GM12865 (cell line): Measurements from ENCODE around the gene DYDC2.
"Not testable (repeated sequence)": the region's sequence is repeated elsewhere in the genome, so short reads cannot be mapped to it uniquely, and the experiment has no call there.

Experiments
- DNase-seq: peaks from one replicate; pipeline ENCODE4 v3.0.0; 2010; ENCODE audit warnings: low read depth
- H3K4me3 ChIP-seq: 2 replicates; pipeline ENCODE4 v1.5.1; 2011; ENCODE audit warnings: mild to moderate bottlenecking, low read depth, low read length, control low read depth
- TF ChIP-seq, protein P1 (sequence below): IDR thresholded peaks from 2 replicates; pipeline ENCODE4 v1.5.1; 2011; ENCODE audit warnings: low read length, control low read depth, low read depth, inconsistent platforms; ENCODE audit not compliant: insufficient read depth; ENCODE audit errors: missing control alignments

DYDC2 gene

DNA sequence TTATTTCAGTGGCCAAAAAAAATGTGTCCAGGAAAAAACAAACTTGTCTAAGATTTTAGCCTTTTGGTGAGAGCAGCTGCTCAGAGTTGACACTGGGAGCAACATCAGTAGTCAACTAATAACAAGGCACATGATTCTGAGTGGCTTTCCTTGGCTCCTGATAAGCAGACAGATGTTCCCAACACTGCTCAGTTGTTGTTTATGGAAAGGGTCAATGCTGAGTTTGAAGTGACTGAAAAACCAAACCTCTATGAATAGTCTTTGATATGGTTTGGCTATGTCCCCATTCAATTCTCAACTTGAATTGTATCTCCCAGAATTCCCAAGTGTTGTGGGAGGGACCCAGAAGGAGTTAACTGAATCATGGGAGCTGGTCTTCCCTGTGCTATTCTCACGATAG, 12.3 kb upstream of the DYDC2 start:
- no peak overlapping the region for H3K4me3 ChIP-seq
- DNase-seq: no peak
- TF ChIP-seq, protein P1, sequence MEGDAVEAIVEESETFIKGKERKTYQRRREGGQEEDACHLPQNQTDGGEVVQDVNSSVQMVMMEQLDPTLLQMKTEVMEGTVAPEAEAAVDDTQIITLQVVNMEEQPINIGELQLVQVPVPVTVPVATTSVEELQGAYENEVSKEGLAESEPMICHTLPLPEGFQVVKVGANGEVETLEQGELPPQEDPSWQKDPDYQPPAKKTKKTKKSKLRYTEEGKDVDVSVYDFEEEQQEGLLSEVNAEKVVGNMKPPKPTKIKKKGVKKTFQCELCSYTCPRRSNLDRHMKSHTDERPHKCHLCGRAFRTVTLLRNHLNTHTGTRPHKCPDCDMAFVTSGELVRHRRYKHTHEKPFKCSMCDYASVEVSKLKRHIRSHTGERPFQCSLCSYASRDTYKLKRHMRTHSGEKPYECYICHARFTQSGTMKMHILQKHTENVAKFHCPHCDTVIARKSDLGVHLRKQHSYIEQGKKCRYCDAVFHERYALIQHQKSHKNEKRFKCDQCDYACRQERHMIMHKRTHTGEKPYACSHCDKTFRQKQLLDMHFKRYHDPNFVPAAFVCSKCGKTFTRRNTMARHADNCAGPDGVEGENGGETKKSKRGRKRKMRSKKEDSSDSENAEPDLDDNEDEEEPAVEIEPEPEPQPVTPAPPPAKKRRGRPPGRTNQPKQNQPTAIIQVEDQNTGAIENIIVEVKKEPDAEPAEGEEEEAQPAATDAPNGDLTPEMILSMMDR: no peak

DNA sequence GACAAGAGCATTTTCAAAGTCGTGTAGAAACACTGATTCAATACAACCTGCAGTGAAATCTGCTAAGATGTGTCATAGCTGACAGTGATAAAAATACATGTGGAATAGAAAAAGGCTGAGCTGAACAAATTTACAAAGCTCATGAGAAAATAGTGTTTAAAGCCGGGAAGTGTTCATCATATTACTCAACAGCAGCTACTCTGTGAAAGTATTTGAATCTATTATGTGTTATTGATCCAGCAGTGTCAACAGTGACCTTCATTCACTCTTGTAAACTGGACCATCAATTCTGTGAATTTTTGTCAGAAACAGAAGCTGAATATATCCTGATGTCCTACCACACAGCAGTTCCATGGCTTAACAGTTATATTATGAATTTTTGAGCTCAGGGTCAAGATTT, 11.7 kb upstream of the DYDC2 start:
- TF ChIP-seq, protein P1: no peak
- no peak for DNase-seq
- H3K4me3 ChIP-seq: no peak overlapping the region

DNA sequence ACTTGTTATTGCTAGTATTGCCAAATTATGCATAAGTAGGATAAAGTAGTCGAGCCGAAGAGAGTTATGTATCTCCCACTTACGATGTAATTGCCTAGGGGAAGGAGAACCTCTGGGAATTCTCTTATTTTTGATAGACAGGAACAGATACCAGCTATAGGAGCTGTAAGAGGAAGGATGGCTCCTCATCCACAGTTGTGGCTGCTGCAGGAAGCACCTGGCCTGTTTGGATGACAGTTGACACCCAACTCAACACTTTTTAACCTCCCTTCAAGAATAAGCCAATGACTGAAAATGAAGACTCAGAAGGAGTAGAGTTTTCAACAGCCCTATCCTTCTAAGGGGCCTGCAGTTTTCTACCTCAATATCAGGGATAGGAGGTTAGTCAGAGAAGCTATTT, 6.3 kb upstream of the DYDC2 start:
- DNase-seq: no peak
- TF ChIP-seq, protein P1: no peak
- no peak overlapping the region for H3K4me3 ChIP-seq

DNA sequence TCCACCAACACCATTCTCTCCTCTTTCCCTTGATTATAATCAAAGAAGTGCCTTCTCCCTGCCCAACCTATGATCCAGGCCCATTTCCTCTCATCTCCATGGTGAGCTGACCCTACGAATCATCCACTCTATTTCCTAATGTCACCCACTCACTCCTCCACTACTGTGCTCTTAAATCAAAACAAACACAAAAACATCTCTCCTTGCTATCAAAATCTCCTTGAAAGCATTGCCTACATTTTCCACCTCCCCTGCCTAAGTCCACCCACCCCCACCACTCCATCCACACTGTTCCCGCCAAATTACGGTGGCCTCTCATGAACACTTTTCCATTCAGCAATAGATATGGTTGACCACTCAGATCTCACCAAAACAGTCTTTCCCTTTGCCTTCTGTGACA, 5.4 kb upstream of the DYDC2 start:
- TF ChIP-seq, protein P1: no peak
- no peak for DNase-seq
- H3K4me3 ChIP-seq: no peak overlapping the region

DNA sequence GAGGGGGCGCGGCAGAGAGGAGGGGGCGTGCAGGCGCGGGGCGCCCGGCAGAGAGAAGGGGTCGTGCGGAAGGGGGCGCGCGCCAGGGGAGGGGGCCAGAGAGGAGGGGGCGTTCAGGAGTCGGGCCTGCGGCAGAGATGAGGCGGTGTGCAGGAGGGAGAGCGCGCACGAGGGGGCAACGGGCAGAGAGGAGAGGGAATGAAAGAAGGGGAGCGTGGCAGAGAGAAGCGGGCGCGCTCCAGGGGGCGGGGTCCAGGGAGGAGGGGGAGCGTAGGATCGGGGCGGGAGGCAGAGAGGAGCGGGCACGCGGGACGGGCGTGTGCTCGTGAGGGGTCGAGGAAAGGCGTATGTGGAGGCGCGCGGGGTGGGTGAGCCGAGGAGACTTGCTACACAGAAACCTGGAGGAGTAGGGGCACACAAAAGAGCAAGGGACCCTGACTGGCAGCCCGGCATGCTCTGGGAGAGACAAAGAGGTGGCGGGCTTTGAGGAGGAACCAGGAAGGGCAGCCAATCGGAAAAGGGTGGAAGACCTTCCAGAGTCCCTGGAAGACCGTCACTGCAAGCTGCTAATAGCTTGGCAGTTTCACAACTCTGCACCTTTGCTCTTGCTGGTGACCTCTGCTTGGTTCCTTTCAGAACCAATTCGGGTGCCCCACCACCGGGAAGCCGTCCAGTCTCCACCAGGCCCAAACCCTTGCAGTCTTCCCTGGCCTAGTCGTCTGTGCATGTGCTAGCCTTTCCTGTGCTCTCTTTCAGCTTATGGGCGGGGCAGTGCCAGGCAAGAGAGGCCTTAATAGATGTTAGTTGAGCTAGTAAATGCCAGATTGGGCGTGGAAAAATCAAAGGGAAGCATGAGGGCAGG, 639 bp downstream of the DYDC2 start:
- DNase-seq: no peak
- H3K4me3 ChIP-seq: no peak overlapping the region

DNA sequence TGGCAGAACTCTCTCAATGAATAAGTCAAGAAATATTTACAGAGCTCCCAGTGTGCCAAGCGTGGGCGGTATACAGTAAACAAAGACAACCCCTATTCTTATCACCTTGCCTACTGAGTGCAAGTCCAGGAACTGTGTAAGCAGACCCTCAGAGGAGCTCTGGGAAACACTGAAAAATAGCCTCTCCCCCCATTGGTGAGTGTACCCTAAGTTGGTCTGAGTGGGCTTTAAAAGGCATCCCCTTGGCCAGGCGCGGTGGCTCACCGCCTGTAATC, 1.2 kb downstream of the DYDC2 start:
- no peak for DNase-seq
- TF ChIP-seq, protein P1: no peak
- no peak overlapping the region for H3K4me3 ChIP-seq

More for the DNA sequence above, 639 bp downstream of the DYDC2 start:
- TF ChIP-seq, protein P1: no peak

DNA sequence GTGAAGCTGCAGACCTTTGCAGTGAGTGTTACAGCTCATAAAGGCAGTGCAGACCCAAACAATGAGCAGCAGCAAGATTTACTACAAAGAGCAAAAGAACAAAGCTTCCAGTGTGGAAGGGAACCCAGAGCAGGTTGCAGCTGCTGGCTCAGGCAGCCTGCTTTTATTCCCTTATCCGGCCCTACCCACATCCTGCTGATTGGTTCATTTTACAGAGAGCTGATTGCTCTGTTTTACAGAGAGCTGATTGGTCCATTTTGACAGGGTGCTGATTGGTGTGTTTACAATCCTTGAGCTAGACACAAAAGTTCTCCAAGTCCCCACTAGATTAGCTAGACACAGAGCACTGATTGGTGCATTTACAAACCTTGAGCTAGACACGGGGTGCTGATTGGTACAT, 2.3 kb downstream of the DYDC2 start:
- not testable (repeated sequence) for DNase-seq, H3K4me3 ChIP-seq

DNA sequence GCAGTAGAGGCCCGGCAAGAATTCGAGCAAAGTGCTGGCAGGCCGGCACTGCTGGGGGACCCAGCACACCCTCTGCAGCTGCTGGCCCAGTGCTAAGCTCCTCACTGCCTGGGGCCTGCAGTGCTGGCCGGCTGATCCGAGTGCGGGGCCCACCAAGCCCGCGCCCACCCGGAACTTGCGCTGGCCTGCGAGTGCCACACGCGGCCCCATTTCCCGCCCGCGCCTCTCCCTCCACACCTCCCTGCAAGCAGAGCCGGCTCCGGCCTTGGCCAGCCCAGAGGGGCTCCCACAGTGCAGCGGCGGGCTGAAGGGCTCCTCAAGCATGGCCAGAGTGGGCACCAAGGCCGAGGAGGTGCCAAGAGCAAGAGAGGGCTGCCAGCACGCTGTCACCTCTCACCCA, 3.1 kb downstream of the DYDC2 start:
- DNase-seq: no peak
- H3K4me3 ChIP-seq: no peak overlapping the region
- TF ChIP-seq, protein P1: no peak
